H1 (cell line): Measurements from ENCODE around the gene RGS3. TPM values are rescaled to one million over a fixed set of nuclear protein-coding genes. Genes with fewer than 3 reads are reported as not detected.

ENCODE experiments used
- CTCF ChIA-PET: fragments of 300-600 bp; sonication (Branson Sonifier 250); formaldehyde crosslinking; loops from one replicate; lab custom pipeline; 2021; ENCODE audit not compliant: partially characterized antibody; lab: Charles Lee
- POLR2A ChIA-PET: fragments of 300-600 bp; sonication (Branson Sonifier 250); formaldehyde crosslinking; loops from one replicate; lab custom pipeline; 2021; ENCODE audit warnings: inconsistent platforms; ENCODE audit not compliant: partially characterized antibody; lab: Charles Lee
- DNase-seq, 2 experiments: peaks; one replicate each; pipeline versions ENCODE4 v3.0.0 to v3.0.0-alpha.2; 2010 to 2022; ENCODE audit warnings: low spot score in 2 of 2, low read depth in 1 of 2, mixed read lengths in 1 of 2
- FAIRE-seq: peaks from 2 replicates; lab custom pipeline; 2011; peaks lifted over from hg19 to GRCh38; lab: Jason Lieb, UNC
- H2AFZ ChIP-seq: 2 replicates; pipeline ENCODE4 v1.8.1; 2012; ENCODE audit warnings: low read length, inconsistent platforms
- H2AK5ac ChIP-seq: 2 replicates; pipeline ENCODE4 v1.6.1; 2013; ENCODE audit warnings: low read depth, low read length
- H2BK120ac ChIP-seq: replicated peaks from 2 replicates; pipeline ENCODE3; 2013; ENCODE audit warnings: low read depth, low read length, inconsistent platforms
- H2BK12ac ChIP-seq: 2 replicates; pipeline ENCODE4 v1.6.1; 2013; ENCODE audit warnings: low read depth, low read length
- H2BK15ac ChIP-seq: 2 replicates; pipeline ENCODE4 v1.6.1; 2013; ENCODE audit warnings: low read length
- H2BK20ac ChIP-seq: 2 replicates; pipeline ENCODE4 v1.6.1; 2013; ENCODE audit warnings: low read length
- H2BK5ac ChIP-seq: 2 replicates; pipeline ENCODE4 v1.6.1; 2013; ENCODE audit warnings: low read depth, low read length
- H3K14ac ChIP-seq: 2 replicates; pipeline ENCODE4 v1.6.1; 2013; ENCODE audit warnings: inconsistent platforms; ENCODE audit not compliant: insufficient read length
- H3K18ac ChIP-seq: 2 replicates; pipeline ENCODE4 v1.6.1; 2013; ENCODE audit warnings: low read length; ENCODE audit errors: extremely low read depth
- H3K23ac ChIP-seq: 2 replicates; pipeline ENCODE4 v1.6.1; 2013; ENCODE audit warnings: inconsistent platforms; ENCODE audit not compliant: insufficient read length
- H3K23me2 ChIP-seq: 2 replicates; pipeline ENCODE4 v1.6.1; 2013; ENCODE audit warnings: low read depth, low read length
- H3K27ac ChIP-seq: 2 replicates; pipeline ENCODE4 v1.6.1; 2011; ENCODE audit warnings: low read depth, low read length, inconsistent platforms
- H3K27me3 ChIP-seq, 4 experiments: replicated peaks in 1 of 4; 1 replicate in 1 of 4; 2 replicates in 3 of 4; pipeline versions ENCODE4 v1.6.1 to v1.8.1; 2011 to 2013; ENCODE audit warnings: low read length in 3 of 4, mild to moderate bottlenecking in 3 of 4, inconsistent platforms in 2 of 4, mixed read lengths in 2 of 4, moderate library complexity in 1 of 4; ENCODE audit not compliant: control insufficient read depth in 3 of 4, insufficient read depth in 3 of 4; ENCODE audit errors: extremely low read depth in 1 of 4
- H3K36me3 ChIP-seq, 4 experiments: 2 replicates each; pipeline versions ENCODE4 v1.6.1 to v1.8.1; 2011 to 2013; ENCODE audit warnings: mild to moderate bottlenecking in 4 of 4, low read length in 3 of 4, moderate library complexity in 2 of 4, control low read depth in 1 of 4, inconsistent platforms in 1 of 4; ENCODE audit not compliant: insufficient read depth in 4 of 4, control insufficient read depth in 2 of 4
- H3K4ac ChIP-seq: replicated peaks from 2 replicates; pipeline ENCODE3; 2013; ENCODE audit warnings: low read length, low read depth, mixed read lengths, inconsistent platforms; ENCODE audit not compliant: insufficient read length
- H3K4me1 ChIP-seq, 4 experiments: replicated peaks in 1 of 4; 1 replicate in 1 of 4; 2 replicates in 3 of 4; pipeline versions ENCODE4 v1.6.1 to v1.8.1; 2011 to 2013; ENCODE audit warnings: low read length in 3 of 4, inconsistent platforms in 2 of 4, mixed read lengths in 1 of 4; ENCODE audit not compliant: insufficient read depth in 4 of 4, control insufficient read depth in 3 of 4
- H3K4me2 ChIP-seq, 2 experiments: 2 replicates each; pipeline versions ENCODE4 v1.6.1 to v1.8.1; 2011 to 2013; ENCODE audit warnings: low read depth in 2 of 2, low read length in 2 of 2, control low read depth in 1 of 2, inconsistent platforms in 1 of 2, mild to moderate bottlenecking in 1 of 2; ENCODE audit not compliant: insufficient read depth in 1 of 2
- H3K4me3 ChIP-seq, 4 experiments: fragments of 200-600, 300-600 bp in 1 of 4; sonication (generic), shearing (Covaris generic), sonication (Bioruptor Twin) in 1 of 4; 2 replicates each; pipeline versions ENCODE4 v1.5.1 to v1.8.1; 2011 to 2016; ENCODE audit warnings: low read length in 4 of 4, low read depth in 3 of 4, control low read depth in 2 of 4, inconsistent platforms in 2 of 4, mild to moderate bottlenecking in 2 of 4, mixed read lengths in 1 of 4, moderate library complexity in 1 of 4; ENCODE audit not compliant: insufficient read depth in 2 of 4; ENCODE audit errors: extremely low read depth in 1 of 4
- H3K56ac ChIP-seq: replicated peaks from 2 replicates; pipeline ENCODE3; 2013; ENCODE audit warnings: low read depth, mild to moderate bottlenecking, mixed read lengths, low read length, inconsistent platforms; ENCODE audit not compliant: insufficient read length
- H3K79me1 ChIP-seq: 2 replicates; pipeline ENCODE4 v1.6.1; 2013; ENCODE audit warnings: low read depth, low read length, control low read depth
- H3K79me2 ChIP-seq, 2 experiments: 2 replicates each; pipeline versions ENCODE4 v1.6.1 to v1.8.1; 2012 to 2013; ENCODE audit warnings: low read length in 2 of 2, mild to moderate bottlenecking in 2 of 2, inconsistent platforms in 1 of 2; ENCODE audit not compliant: insufficient read depth in 2 of 2, control insufficient read depth in 1 of 2
- H3K9ac ChIP-seq, 4 experiments: replicated peaks in 1 of 4; 1 replicate in 1 of 4; 2 replicates in 3 of 4; pipeline versions ENCODE4 v1.6.1 to v1.8.1; 2011 to 2013; ENCODE audit warnings: low read depth in 3 of 4, low read length in 3 of 4, control low read depth in 2 of 4, mild to moderate bottlenecking in 2 of 4, moderate library complexity in 2 of 4, inconsistent platforms in 1 of 4; ENCODE audit errors: extremely low read depth in 1 of 4
- H3K9me3 ChIP-seq, 2 experiments: 2 replicates each; pipeline versions ENCODE4 v1.6.1 to v1.8.1; 2012 to 2013; ENCODE audit warnings: mild to moderate bottlenecking in 2 of 2, moderate library complexity in 2 of 2, control low read depth in 1 of 2, inconsistent platforms in 1 of 2, low read depth in 1 of 2, low read length in 1 of 2, mixed read lengths in 1 of 2; ENCODE audit not compliant: insufficient read depth in 2 of 2
- H4K20me1 ChIP-seq, 2 experiments: replicated peaks in 1 of 2; 2 replicates each; pipeline versions ENCODE3 to v1.8.1; 2011 to 2013; ENCODE audit warnings: inconsistent platforms in 2 of 2, low read length in 2 of 2, mild to moderate bottlenecking in 1 of 2; ENCODE audit not compliant: insufficient read depth in 2 of 2, control insufficient read depth in 1 of 2
- H4K5ac ChIP-seq: 2 replicates; pipeline ENCODE4 v1.6.1; 2013; ENCODE audit warnings: low read length, low read depth, mixed read lengths, inconsistent platforms; ENCODE audit not compliant: insufficient read length
- H4K8ac ChIP-seq: 2 replicates; pipeline ENCODE4 v1.8.0; 2013; ENCODE audit warnings: mild to moderate bottlenecking, moderate library complexity, low read length, inconsistent platforms; ENCODE audit not compliant: insufficient read depth; ENCODE audit errors: extremely low read depth
- H4K91ac ChIP-seq: replicated peaks from 2 replicates; pipeline ENCODE3; 2013; ENCODE audit warnings: low read length, mixed read lengths, inconsistent platforms; ENCODE audit not compliant: insufficient read length
- NRF1 ChIP-seq: IDR thresholded peaks from 2 replicates; pipeline ENCODE4 v1.6.1; 2011; ENCODE audit warnings: mild to moderate bottlenecking, low read depth, low read length, improper control_type of control experiment
- SRF ChIP-seq: IDR thresholded peaks from 2 replicates; pipeline ENCODE4 v1.6.1; 2011; ENCODE audit warnings: mild to moderate bottlenecking, low read depth, low read length, moderate library complexity
- WGBS, 2 experiments: shearing (Covaris generic) in 1 of 2; methylation state at CpG; one replicate each; pipeline versions ENCODE4 v1.1.6 to v1.1.7; 2013 to 2015; ENCODE audit warnings: low lambda C conversion rate in 2 of 2, mixed read lengths in 2 of 2, inconsistent platforms in 1 of 2, low coverage in 1 of 2, missing lambda C conversion rate in 1 of 2; ENCODE audit not compliant: insufficient replicate concordance in 2 of 2, insufficient coverage in 1 of 2, insufficient read length in 1 of 2; ENCODE audit errors: extremely low coverage in 1 of 2, missing lambda C conversion rate in 1 of 2; 5-methylcytosine and 5-hydroxymethylcytosine counted together
- polyA plus RNA-seq, 7 experiments: library from polyadenylated mRNA; depleted of rRNA in 3 of 7; stranded (reverse) in 5 of 7; unstranded in 2 of 7; fragments of >200 nt in 5 of 7; fragments of 200-250 nt in 2 of 7; gene quantifications; 1 replicate in 5 of 7; 2 replicates in 1 of 7; 4 replicates in 1 of 7; pipeline versions ENCODE4 v1.2.1 to v1.2.3, GENCODE V29; 2011 to 2013; ENCODE audit warnings: missing spikeins in 2 of 7, mixed read lengths in 2 of 7
- total RNA-seq: library from RNA; stranded (reverse); fragmentation: NEBNext Ultra II Directional; extraction: Animal tissue kit (Norgen Biotek cat#: 25700); gene quantifications from 2 replicates; pipeline ENCODE4 v1.2.1, GENCODE V29; 2021

RGS3 gene
- total and polyA plus RNA-seq, 2 of the 8 experiments (the other 6 are each of a cell fraction or from before 2014, with no cell fraction given) = 12.6 to 18.2 TPM

- Histone ChIP-seq H4K5ac (no peak overlapping the region), H2AK5ac (no peak overlapping the region), H3K4me1 (no peaks in the 10 kb centered on the region), H4K8ac (no peak overlapping the region), H2BK12ac (no peak overlapping the region), H2BK20ac (no peak overlapping the region), H2BK15ac (no peak overlapping the region), H3K23me2 (peaks cover 2% of the 10 kb centered on the region; the same call in 1 of the 2 replicates), H3K23ac (no peak overlapping the region), H3K9me3 (no peaks in the 10 kb centered on the region), H3K14ac (no peak overlapping the region), H3K36me3 (no peaks in the 10 kb centered on the region), H2AFZ (no peak overlapping the region), H3K4ac (no peak overlapping the region), H3K27ac (no peak overlapping the region), H3K9ac (no peak overlapping the region), H3K79me2 (no peaks in the 10 kb centered on the region), H3K56ac (no peak overlapping the region), H2BK5ac (no peak overlapping the region), H3K27me3 (no peaks in the 10 kb centered on the region), H3K18ac (no peak overlapping the region), H4K91ac (no peak overlapping the region), H3K4me2 (no peak overlapping the region), H3K79me1 (no peaks in the 10 kb centered on the region), H3K4me3 (no peak overlapping the region), H4K20me1 (no peaks in the 10 kb centered on the region), H2BK120ac (no peak overlapping the region)
- ChIA-PET CTCF (interaction anchor here (0.7 to 10.1 kb wide), 4 partner anchors 43 to 209 kb away, joined by 3 to 191 read pairs (median 77); no protein-coding TSS in a partner anchor), POLR2A (no interaction called here)
- FAIRE-seq (no peak), DNase-seq (no peak)
- 89% methylated on average over 2 of the region's 2 CpGs; no CpG with 5 or more reads in 1 of the 2 experiments for WGBS, 2 experiments
- TF ChIP-seq SRF (no peak), NRF1 (no peak)
These were observed 14.2 kb upstream of the RGS3 start for GRCh38 chr9:113449376-113449775.
